ENCODE results near the gene CDK18. TPM values are rescaled to one million over a fixed set of nuclear protein-coding genes. Genes with fewer than 3 reads are reported as not detected.

CDK18 gene
- total RNA-seq, 6 donors from 2014 or later: 16.7 to 130 (median 30.4) TPM

GRCh38 chr1:205569411-205570172 lies 65.1 kb downstream of the CDK18 start:
- Histone ChIP-seq H3K4me3 (peak overlapping the region; percentile 17 to 56 (median 49)), H3K9me3 (no peaks in the 10 kb centered on the region), H3K36me3 (no peaks in the 10 kb centered on the region), H3K27ac (peak overlapping the region in 3 of 4 donors; percentile 57 to 75 (median 58)), H3K4me1 (peaks cover 4 to 15% (median 8%) of the 10 kb centered on the region in 4 donors), H3K27me3 (peaks cover 0 to 18% (median 7%) of the 10 kb centered on the region in 4 donors)
- ATAC-seq (ENCODE audit: low FRiP score in 2 of 2): no peak
- DNase-seq: peak in 1 of 2 donors; percentile 58
- TF ChIP-seq, protein P1, sequence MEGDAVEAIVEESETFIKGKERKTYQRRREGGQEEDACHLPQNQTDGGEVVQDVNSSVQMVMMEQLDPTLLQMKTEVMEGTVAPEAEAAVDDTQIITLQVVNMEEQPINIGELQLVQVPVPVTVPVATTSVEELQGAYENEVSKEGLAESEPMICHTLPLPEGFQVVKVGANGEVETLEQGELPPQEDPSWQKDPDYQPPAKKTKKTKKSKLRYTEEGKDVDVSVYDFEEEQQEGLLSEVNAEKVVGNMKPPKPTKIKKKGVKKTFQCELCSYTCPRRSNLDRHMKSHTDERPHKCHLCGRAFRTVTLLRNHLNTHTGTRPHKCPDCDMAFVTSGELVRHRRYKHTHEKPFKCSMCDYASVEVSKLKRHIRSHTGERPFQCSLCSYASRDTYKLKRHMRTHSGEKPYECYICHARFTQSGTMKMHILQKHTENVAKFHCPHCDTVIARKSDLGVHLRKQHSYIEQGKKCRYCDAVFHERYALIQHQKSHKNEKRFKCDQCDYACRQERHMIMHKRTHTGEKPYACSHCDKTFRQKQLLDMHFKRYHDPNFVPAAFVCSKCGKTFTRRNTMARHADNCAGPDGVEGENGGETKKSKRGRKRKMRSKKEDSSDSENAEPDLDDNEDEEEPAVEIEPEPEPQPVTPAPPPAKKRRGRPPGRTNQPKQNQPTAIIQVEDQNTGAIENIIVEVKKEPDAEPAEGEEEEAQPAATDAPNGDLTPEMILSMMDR (IDR thresholded peaks at IDR 0.05): no peak
- no peak for TF ChIP-seq POLR2AphosphoS5 (IDR thresholded peaks at IDR 0.05)
- TF ChIP-seq POLR2A (IDR thresholded peaks at IDR 0.05): no peak
- TF ChIP-seq EP300 (IDR thresholded peaks at IDR 0.05): no peak
- 28 to 58% methylated on average over 2 to 12 of the region's 22 CpGs for WGBS, 2 donors

GRCh38 chr1:205570173-205570501 lies 65.7 kb downstream of the CDK18 start:
- peak overlapping the region in 2 of 4 donors; percentile 44 to 56 for H3K4me3 ChIP-seq
- WGBS, 2 donors: 80 to 87% methylated on average over 4 to 7 of the region's 7 CpGs

DNA sequence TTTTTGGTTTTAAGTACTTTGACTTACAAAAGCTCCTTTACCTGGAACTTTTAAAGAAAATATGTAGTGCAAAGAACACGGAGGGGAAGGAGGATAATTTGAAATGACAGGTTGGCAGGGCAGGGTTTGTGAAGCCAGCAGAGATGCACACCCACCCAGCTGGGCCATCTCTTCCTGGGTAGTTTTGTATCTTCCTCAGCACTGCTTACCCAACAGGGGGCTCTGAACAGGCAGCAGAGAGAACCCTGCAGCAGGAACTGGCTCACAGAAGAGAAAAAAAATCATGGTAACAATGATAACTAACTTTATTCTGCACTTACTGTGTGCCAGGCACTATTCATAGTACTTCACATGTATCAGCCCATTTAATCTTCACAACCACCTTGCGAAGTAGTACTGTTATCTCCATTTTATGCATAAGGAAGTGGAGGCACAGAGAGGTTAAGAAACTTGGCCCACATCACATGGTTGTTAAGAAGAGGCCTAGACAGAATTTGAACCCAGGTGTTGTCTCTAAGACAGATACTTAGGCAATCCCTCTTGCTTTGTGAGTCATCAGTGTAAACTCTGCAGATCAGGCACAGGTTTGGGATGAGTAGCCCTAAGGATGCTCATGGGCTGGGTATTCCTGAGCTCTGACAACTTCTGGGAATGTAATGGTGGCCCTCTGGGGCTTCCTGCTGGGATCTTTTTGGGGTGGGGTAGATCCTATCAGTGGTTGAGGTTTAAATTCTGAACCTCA lies 66.5 kb downstream of the CDK18 start:
- TF ChIP-seq POLR2A (IDR thresholded peaks at IDR 0.05) (no peak), POLR2AphosphoS5 (IDR thresholded peaks at IDR 0.05) (no peak), EP300 (IDR thresholded peaks at IDR 0.05) (no peak)
- TF ChIP-seq, protein P1 (IDR thresholded peaks at IDR 0.05): no peak
- WGBS, 2 donors: 78 to 80% methylated on average over 2 of the region's 2 CpGs
- peaks cover 0 to 18% (median 7%) of the 10 kb centered on the region in 4 donors for H3K27me3 ChIP-seq
- H3K4me1 ChIP-seq: peaks cover 4 to 15% (median 10%) of the 10 kb centered on the region in 4 donors
- ATAC-seq (ENCODE audit: low FRiP score in 2 of 2): no peak
- H3K36me3 ChIP-seq: no peaks in the 10 kb centered on the region
- no peak for DNase-seq
- no peak overlapping the region for H3K4me3 ChIP-seq
- H3K9me3 ChIP-seq: no peaks in the 10 kb centered on the region
- H3K27ac ChIP-seq: no peak overlapping the region

More at GRCh38 chr1:205570173-205570501, 65.7 kb downstream of the CDK18 start:
- TF ChIP-seq POLR2AphosphoS5 (IDR thresholded peaks at IDR 0.05) (no peak), EP300 (IDR thresholded peaks at IDR 0.05) (no peak), POLR2A (IDR thresholded peaks at IDR 0.05) (no peak)
- TF ChIP-seq, protein P1 (IDR thresholded peaks at IDR 0.05): no peak
- no peaks in the 10 kb centered on the region for H3K36me3 ChIP-seq
- peaks cover 4 to 15% (median 8%) of the 10 kb centered on the region in 4 donors for H3K4me1 ChIP-seq
- ATAC-seq (ENCODE audit: low FRiP score in 2 of 2) (no peak), DNase-seq (no peak)
- no peaks in the 10 kb centered on the region for H3K9me3 ChIP-seq
- no peak overlapping the region for H3K27ac ChIP-seq
- H3K27me3 ChIP-seq: peaks cover 0 to 18% (median 7%) of the 10 kb centered on the region in 4 donors

GRCh38 chr1:205571747-205572146 lies 67.3 kb downstream of the CDK18 start:
- ATAC-seq (ENCODE audit: low FRiP score in 2 of 2) (no peak), DNase-seq (no peak)
- Histone ChIP-seq H3K36me3 (no peaks in the 10 kb centered on the region), H3K4me1 (peaks cover 4 to 16% (median 13%) of the 10 kb centered on the region in 4 donors), H3K4me3 (no peak overlapping the region), H3K9me3 (no peaks in the 10 kb centered on the region), H3K27me3 (peaks cover 0 to 18% (median 7%) of the 10 kb centered on the region in 4 donors), H3K27ac (no peak overlapping the region)
- TF ChIP-seq POLR2AphosphoS5 (IDR thresholded peaks at IDR 0.05) (no peak), POLR2A (IDR thresholded peaks at IDR 0.05) (no peak), EP300 (IDR thresholded peaks at IDR 0.05) (no peak)
- TF ChIP-seq, protein P1 (IDR thresholded peaks at IDR 0.05): no peak
- 65 to 78% methylated on average over 3 to 4 of the region's 4 CpGs for WGBS, 2 donors

Measured in upper lobe of left lung (tissue), 6 donors.